Thymus (tissue), 11 donors: ENCODE results near the gene PRR36. TPM values are rescaled to one million over a fixed set of nuclear protein-coding genes. Genes with fewer than 3 reads are reported as not detected.
A peak's percentile ranks its signal among the peaks of the same experiment; 100 is the strongest.

ENCODE experiments used
- DNase-seq, 9 donors: peaks; one replicate each; pipeline ENCODE4 v3.0.0-alpha.2; 2013; ENCODE audit warnings: low spot score in 9 of 9, low read depth in 6 of 9, missing footprints in 1 of 9
- H3K27ac ChIP-seq, 2 donors: one replicate each; pipeline ENCODE4 v1.5.1; 2013; ENCODE audit warnings: control low read depth in 1 of 2, low read depth in 1 of 2, low read length in 1 of 2, mild to moderate bottlenecking in 1 of 2, moderate library complexity in 1 of 2
- H3K27me3 ChIP-seq, 2 donors: one replicate each; pipeline ENCODE4 v1.5.1; 2013; ENCODE audit warnings: low read length in 1 of 2; ENCODE audit not compliant: control insufficient read depth in 2 of 2, insufficient read depth in 1 of 2
- H3K36me3 ChIP-seq, 2 donors: one replicate each; pipeline ENCODE4 v1.5.1; 2013; ENCODE audit warnings: low read length in 1 of 2, mild to moderate bottlenecking in 1 of 2, moderate library complexity in 1 of 2; ENCODE audit not compliant: control insufficient read depth in 2 of 2, insufficient read depth in 2 of 2
- H3K4me1 ChIP-seq, 2 donors: one replicate each; pipeline ENCODE4 v1.5.1; 2013; ENCODE audit warnings: low read length in 2 of 2; ENCODE audit not compliant: control insufficient read depth in 2 of 2, insufficient read depth in 2 of 2
- H3K4me3 ChIP-seq, 2 donors: one replicate each; pipeline ENCODE4 v1.5.1; 2013; ENCODE audit warnings: low read length in 2 of 2, control low read depth in 1 of 2, mild to moderate bottlenecking in 1 of 2
- H3K9me3 ChIP-seq, 2 donors: one replicate each; pipeline ENCODE4 v1.5.1; 2013; ENCODE audit warnings: low read length in 1 of 2, mild to moderate bottlenecking in 1 of 2; ENCODE audit not compliant: control insufficient read depth in 2 of 2, insufficient read depth in 1 of 2
- WGBS: extraction: QIAGEN DNeasy Blood & Tissue Kit; methylation state at CpG from one replicate; pipeline ENCODE4 v1.1.7; 2013; 5-methylcytosine and 5-hydroxymethylcytosine counted together
- polyA plus RNA-seq: library from polyadenylated mRNA; stranded (reverse); fragments of 200-250 nt; gene quantifications from one replicate; pipeline ENCODE4 v1.2.3, GENCODE V29; 2013
- total RNA-seq: library from RNA; stranded (reverse); fragments of 120-200 nt; gene quantifications from one replicate; pipeline ENCODE4 v1.2.4, GENCODE V29; 2013
- donor health status: healthy.

Gene PRR36
- total and polyA plus RNA-seq, 2 donors: 0.09 to 0.16 TPM

DNA sequence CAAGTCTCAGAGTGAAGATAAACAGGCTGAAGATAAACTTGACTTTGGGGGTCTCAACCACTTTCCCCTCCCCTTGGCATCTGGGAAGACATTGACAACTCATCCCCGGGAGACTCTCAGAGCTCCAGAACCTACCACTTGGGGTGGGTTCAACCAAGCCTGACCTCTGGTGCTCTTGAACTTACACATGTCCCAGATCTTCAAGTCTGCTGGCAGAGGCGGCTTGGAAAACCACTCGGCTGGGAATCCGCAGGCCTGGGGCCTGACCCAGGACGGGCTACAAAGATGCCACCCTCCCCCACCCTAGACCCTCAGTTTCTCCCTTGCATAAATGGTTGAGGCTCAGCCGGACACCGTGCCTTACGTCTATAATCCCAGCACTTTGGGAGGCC lies 14.6 kb upstream of the PRR36 start:
- 85% methylated on average over 8 of the region's 8 CpGs for WGBS
- Histone ChIP-seq H3K27me3 (peaks cover 11 to 55% of the 10 kb centered on the region in 2 donors), H3K36me3 (no peaks in the 10 kb centered on the region), H3K9me3 (peaks cover 0 to 6% of the 10 kb centered on the region in 2 donors), H3K4me1 (peaks cover 3 to 4% of the 10 kb centered on the region in 2 donors), H3K27ac (no peak overlapping the region), H3K4me3 (no peak overlapping the region)
- DNase-seq: no peak

DNA sequence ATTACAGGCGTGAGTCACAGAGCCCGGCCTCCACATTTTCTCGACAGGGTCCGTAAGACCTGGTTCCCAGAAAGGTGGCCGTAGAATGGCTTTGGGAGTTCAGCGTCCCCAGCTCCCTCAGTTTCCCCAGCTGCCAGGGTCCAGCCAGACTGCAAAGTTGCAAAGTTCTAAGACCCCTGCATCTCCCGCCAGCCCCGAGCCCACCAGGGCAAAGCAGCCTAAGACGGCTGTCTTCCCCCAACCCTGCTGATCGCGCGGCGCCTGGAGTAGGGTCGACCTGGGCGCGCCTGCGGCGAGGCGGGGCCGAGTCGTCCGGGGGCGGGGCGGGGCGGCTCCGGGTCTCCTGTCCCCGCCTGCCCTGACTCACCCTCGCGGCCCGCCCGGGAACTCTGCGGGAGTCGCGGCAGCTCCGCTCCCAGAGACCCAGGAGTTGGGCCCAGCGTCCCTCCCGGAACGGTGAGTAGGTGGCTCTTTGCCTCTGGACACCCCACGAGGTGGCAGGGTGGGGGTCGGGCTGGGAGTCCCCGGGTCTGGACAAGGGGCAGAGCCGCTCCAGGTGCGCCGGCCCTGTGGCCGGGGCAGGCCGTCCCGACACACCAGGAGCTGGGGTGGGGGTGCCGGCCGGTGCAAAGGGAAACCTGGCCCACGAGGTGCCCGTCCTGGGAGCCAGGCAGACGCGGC lies 14.1 kb upstream of the PRR36 start, which contains the start of gene LRRC8E:
LRRC8E (plus strand) TSS at position 366 of the 681 bp plus-strand sequence. CDS start 7,094 bp downstream, outside the sequence.
- Histone ChIP-seq H3K4me1 (peaks cover 3 to 4% of the 10 kb centered on the region in 2 donors), H3K27me3 (peaks cover 11 to 55% of the 10 kb centered on the region in 2 donors), H3K36me3 (no peaks in the 10 kb centered on the region), H3K27ac (no peak within 1 kb of the TSS), H3K4me3 (peak within 1 kb of the TSS in 1 of 2 donors; percentile 15), H3K9me3 (peaks cover 0 to 6% of the 10 kb centered on the region in 2 donors)
- 13% methylated on average over 53 of the region's 53 CpGs for WGBS
- no peak for DNase-seq

DNA sequence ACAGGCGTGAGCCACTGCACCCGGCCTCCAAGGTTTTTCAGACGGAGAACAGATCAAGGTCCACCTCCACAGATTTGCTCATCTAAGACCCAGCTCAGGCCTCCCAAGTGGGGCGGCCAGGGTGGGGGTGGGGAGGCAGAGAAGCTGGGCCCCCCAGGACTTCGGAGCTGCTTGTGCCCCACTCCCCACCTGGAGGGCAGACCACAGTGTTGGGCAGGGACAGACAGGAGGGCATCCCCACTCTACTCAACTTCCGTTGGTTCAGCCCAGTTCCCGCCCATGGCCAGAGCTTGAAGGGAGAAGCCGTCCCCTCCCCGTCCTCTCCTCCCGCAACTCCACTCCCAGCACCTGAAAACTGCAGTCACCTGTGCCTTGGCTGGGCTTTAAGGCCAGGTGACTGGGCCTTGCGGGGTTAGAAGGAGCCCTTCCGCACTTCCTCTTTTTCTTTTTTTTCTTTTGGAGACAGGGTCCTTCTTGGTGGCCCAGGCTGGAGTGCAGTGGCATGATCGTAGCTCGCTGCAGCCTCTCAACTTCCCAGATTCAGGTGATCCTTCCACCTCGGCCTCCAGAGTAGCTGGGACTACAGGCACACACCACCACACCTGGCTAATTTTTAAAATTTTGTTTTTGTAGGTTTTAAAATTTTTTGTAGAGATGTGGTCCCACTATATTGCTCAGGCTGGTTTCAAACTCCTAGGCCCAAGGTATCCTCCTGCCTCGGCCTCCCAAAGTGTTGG lies 13.4 kb upstream of the PRR36 start:
- WGBS: 78% methylated on average over 16 of the region's 16 CpGs
- Histone ChIP-seq H3K36me3 (no peaks in the 10 kb centered on the region), H3K27me3 (peaks cover 11 to 55% of the 10 kb centered on the region in 2 donors), H3K4me3 (no peak overlapping the region), H3K9me3 (peaks cover 0 to 6% of the 10 kb centered on the region in 2 donors), H3K4me1 (peaks cover 3 to 4% of the 10 kb centered on the region in 2 donors), H3K27ac (no peak overlapping the region)
- no peak for DNase-seq

DNA sequence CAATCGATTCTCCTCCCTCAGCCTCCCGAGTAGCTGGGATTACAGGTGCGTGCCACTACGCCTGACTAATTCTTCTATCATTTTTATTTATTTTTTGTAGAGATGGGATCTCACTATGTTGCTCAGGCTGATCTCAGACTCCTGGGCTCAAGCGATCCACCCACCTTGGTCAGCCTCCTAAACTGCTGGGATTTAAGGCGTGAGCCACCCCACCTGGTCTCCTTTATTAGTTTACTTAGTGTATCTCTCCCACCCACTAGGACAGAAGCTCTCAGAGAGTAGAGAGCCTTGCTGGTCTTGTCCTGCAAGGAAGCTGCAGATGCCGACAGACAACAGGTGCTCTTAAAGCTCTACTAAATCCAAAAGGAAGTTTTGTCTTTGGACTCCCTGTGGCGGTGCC lies 11.6 kb upstream of the PRR36 start:
- H3K36me3 ChIP-seq: no peaks in the 10 kb centered on the region
- H3K9me3 ChIP-seq: peaks cover 0 to 6% of the 10 kb centered on the region in 2 donors
- H3K27me3 ChIP-seq: peaks cover 11 to 47% of the 10 kb centered on the region in 2 donors
- no peak overlapping the region for H3K27ac ChIP-seq
- no peak overlapping the region for H3K4me3 ChIP-seq
- H3K4me1 ChIP-seq: peaks cover 3 to 4% of the 10 kb centered on the region in 2 donors
- 96% methylated on average over 8 of the region's 8 CpGs for WGBS
- DNase-seq: no peak

DNA sequence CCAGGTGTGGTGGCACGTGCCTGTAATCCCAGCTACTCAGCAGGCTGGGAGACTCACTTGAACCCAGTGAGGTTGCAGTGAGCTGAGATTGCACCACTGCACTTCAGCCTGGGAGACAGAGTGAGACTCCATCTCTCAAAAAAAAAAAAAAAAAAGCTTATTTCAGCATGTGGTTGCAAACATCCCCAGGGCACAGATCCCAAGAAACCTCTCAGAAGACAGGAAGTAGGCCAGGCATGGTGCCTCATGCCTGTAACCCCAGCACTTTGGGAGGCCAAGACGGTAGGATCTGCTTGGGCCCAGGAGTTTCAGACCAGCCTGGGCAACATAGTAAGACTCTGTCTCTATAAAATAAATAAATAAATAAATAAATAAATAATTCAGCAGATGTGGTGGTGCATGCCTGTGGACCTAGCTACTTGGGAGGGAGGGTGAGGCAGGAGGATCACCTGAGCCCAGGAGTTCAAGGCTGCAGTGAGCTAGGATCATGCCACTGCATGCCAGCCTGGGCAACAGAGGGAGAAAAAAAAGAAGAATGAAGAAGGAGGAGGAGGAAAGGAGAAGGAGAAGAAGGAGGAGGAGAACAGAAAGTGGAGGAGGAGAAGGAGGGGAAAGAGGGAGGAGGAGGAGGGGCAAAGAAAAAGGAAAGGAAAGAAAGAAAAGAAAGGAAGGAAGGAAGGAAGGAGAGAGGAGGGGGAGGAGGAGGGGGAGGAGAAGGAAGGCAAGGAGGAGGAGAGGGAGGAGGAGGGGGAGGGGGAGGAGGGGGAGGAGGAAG lies 9.8 kb upstream of the PRR36 start:
- DNase-seq: no peak
- Histone ChIP-seq H3K4me3 (no peak overlapping the region), H3K36me3 (no peaks in the 10 kb centered on the region), H3K27ac (no peak overlapping the region), H3K4me1 (peaks cover 3 to 4% of the 10 kb centered on the region in 2 donors), H3K27me3 (peaks cover 11 to 33% of the 10 kb centered on the region in 2 donors), H3K9me3 (peaks cover 0 to 6% of the 10 kb centered on the region in 2 donors)
- 94% methylated on average over 2 of the region's 2 CpGs for WGBS

DNA sequence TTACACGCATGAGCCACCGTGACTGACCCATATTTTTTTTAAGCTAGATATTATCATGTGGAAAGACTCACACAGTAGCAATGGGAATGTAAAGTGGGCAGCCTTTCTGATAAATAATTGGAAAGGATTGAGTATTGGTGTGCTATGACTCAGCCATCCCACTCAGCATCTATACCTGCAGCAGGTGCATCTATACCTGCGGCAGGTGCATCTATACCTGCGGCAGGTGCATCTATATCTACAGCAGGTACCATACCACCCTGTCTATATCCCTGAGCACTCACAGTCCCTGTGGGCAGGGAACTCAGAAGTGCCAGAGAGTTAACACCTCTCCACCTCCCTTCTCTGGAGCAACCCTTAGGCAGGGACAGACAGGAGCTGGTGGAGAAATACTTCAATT lies 8.9 kb upstream of the PRR36 start:
- 99% methylated on average over 4 of the region's 4 CpGs for WGBS
- H3K9me3 ChIP-seq: peaks cover 0 to 6% of the 10 kb centered on the region in 2 donors
- no peak for DNase-seq

DNA sequence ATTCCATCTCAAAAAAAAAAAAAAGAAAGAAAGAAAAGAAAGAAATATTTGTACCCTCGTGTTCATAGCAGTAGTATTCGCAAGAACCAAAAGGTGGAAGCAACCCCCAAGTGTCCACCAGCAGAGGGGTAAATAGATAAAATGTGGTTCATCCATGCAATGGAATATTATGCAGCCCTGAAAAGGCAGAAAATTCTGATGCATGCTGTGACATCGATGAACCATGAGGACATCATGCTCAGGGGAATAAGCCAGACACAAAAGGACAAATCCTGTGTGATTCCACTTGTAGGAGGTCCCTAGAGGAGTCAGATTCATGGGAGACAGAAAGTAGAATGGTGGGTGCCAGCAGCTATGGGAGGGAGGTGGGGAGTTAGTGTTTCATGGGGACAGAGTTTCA lies 7.7 kb upstream of the PRR36 start:
- WGBS: 97% methylated on average over 3 of the region's 3 CpGs
- H3K36me3 ChIP-seq: no peaks in the 10 kb centered on the region
- H3K9me3 ChIP-seq: no peaks in the 10 kb centered on the region
- H3K27ac ChIP-seq: no peak overlapping the region
- H3K4me1 ChIP-seq: no peaks in the 10 kb centered on the region
- peaks cover 0 to 21% of the 10 kb centered on the region in 2 donors for H3K27me3 ChIP-seq
- no peak overlapping the region for H3K4me3 ChIP-seq
- no peak for DNase-seq

More for the DNA sequence above, 8.9 kb upstream of the PRR36 start:
- Histone ChIP-seq H3K4me1 (peaks cover under 1 to 2% of the 10 kb centered on the region in 2 donors), H3K36me3 (no peaks in the 10 kb centered on the region), H3K27me3 (peaks cover 3 to 26% of the 10 kb centered on the region in 2 donors), H3K4me3 (no peak overlapping the region), H3K27ac (no peak overlapping the region)

DNA sequence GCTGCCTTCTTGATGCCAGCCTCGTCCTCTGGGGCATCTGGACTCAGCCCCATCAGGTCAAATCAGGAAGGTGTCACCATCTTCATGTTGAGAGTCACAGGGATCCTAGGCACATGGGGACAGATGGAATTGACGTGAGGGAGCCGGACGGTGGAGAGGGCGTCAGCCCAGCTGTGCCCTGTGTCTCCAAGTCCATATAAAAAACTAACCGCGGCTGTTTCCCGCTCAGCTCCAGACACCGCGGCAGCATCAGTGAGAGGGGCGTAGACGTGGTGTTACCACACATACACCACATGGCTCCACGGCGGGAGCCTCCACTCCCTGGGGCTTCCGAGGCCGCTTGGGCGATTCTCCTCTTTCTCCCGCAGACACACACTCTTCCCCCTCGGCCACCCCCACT lies 5.6 kb upstream of the PRR36 start:
- Histone ChIP-seq H3K4me3 (no peak overlapping the region), H3K9me3 (peaks cover 0 to 2% of the 10 kb centered on the region in 2 donors), H3K27me3 (peaks cover 2 to 28% of the 10 kb centered on the region in 2 donors), H3K27ac (no peak overlapping the region), H3K4me1 (peaks cover under 1 to 1% of the 10 kb centered on the region in 2 donors), H3K36me3 (no peaks in the 10 kb centered on the region)
- no peak for DNase-seq
- WGBS: 96% methylated on average over 19 of the region's 19 CpGs
